Type B pancreatic cell (in vitro differentiated cells): ENCODE measurements around the gene POM121C. TPM values are rescaled to one million over a fixed set of nuclear protein-coding genes. Genes with fewer than 3 reads are reported as not detected.

Experiments
- total RNA-seq: library from RNA; stranded (reverse); gene quantifications from 2 replicates; pipeline ENCODE4 v1.2.1, GENCODE V29; 2021; ENCODE audit warnings: low replicate concordance

POM121C gene
- total RNA-seq, 1 donor from 2014 or later = 65.6 TPM

Other genes with a start within 250 kb of the POM121C start
- gene TRIM73, start 90.7 kb downstream of the POM121C start, total RNA-seq = 4.2 and 7.9 TPM in 2 replicates
- not detected in 2 replicates for gene SPDYE5, start 6.0 kb upstream of the POM121C start, total RNA-seq